ENCODE data around the gene DPP6.

DPP6 gene

GRCh38 chr7:154777908-154778307, 725.7 kb downstream of the DPP6 start:
- no peaks in the 10 kb centered on the region for H3K4me1 ChIP-seq (ENCODE audit: control insufficient read depth in 1 of 2, insufficient read depth in 2 of 2, low read length in 2 of 2)
- H3K27ac ChIP-seq (ENCODE audit: low read depth, low read length): no peak overlapping the region
- no peak overlapping the region for H3K4me3 ChIP-seq (ENCODE audit: low read depth in 1 of 2, low read length in 2 of 2)
- H3K27me3 ChIP-seq (ENCODE audit: control insufficient read depth in 1 of 2, insufficient read depth in 2 of 2, low read length in 2 of 2): no peaks in the 10 kb centered on the region
- no peaks in the 10 kb centered on the region for H3K9me3 ChIP-seq (ENCODE audit: control insufficient read depth in 1 of 2, low read length in 2 of 2)
- no peak overlapping the region for H3K9ac ChIP-seq (ENCODE audit: low read depth in 1 of 2, low read length in 2 of 2)
- H3K36me3 ChIP-seq (ENCODE audit: control insufficient read depth in 1 of 2, insufficient read depth in 2 of 2, low read length in 2 of 2): no peaks in the 10 kb centered on the region

GRCh38 chr7:154781369-154782303, 729.4 kb downstream of the DPP6 start:
- Histone ChIP-seq H3K9me3 (ENCODE audit: control insufficient read depth in 1 of 2, low read length in 2 of 2) (no peaks in the 10 kb centered on the region), H3K36me3 (ENCODE audit: control insufficient read depth in 1 of 2, insufficient read depth in 2 of 2, low read length in 2 of 2) (no peaks in the 10 kb centered on the region), H3K9ac (ENCODE audit: low read depth in 1 of 2, low read length in 2 of 2) (no peak overlapping the region), H3K27me3 (ENCODE audit: control insufficient read depth in 1 of 2, insufficient read depth in 2 of 2, low read length in 2 of 2) (no peaks in the 10 kb centered on the region), H3K4me1 (ENCODE audit: control insufficient read depth in 1 of 2, insufficient read depth in 2 of 2, low read length in 2 of 2) (no peaks in the 10 kb centered on the region), H3K4me3 (ENCODE audit: low read depth in 1 of 2, low read length in 2 of 2) (no peak overlapping the region), H3K27ac (ENCODE audit: low read depth, low read length) (no peak overlapping the region)

GRCh38 chr7:154783281-154783909, 731.2 kb downstream of the DPP6 start:
- Histone ChIP-seq H3K4me1 (ENCODE audit: control insufficient read depth in 1 of 2, insufficient read depth in 2 of 2, low read length in 2 of 2) (no peaks in the 10 kb centered on the region), H3K9me3 (ENCODE audit: control insufficient read depth in 1 of 2, low read length in 2 of 2) (no peaks in the 10 kb centered on the region), H3K9ac (ENCODE audit: low read depth in 1 of 2, low read length in 2 of 2) (no peak overlapping the region), H3K4me3 (ENCODE audit: low read depth in 1 of 2, low read length in 2 of 2) (no peak overlapping the region), H3K27ac (ENCODE audit: low read depth, low read length) (no peak overlapping the region), H3K27me3 (ENCODE audit: control insufficient read depth in 1 of 2, insufficient read depth in 2 of 2, low read length in 2 of 2) (no peaks in the 10 kb centered on the region), H3K36me3 (ENCODE audit: control insufficient read depth in 1 of 2, insufficient read depth in 2 of 2, low read length in 2 of 2) (no peaks in the 10 kb centered on the region)

- H3K9me3 ChIP-seq (ENCODE audit: control insufficient read depth in 1 of 2, low read length in 2 of 2): no peaks in the 10 kb centered on the region
- H3K36me3 ChIP-seq (ENCODE audit: control insufficient read depth in 1 of 2, insufficient read depth in 2 of 2, low read length in 2 of 2): no peaks in the 10 kb centered on the region
- no peak overlapping the region for H3K4me3 ChIP-seq (ENCODE audit: low read depth in 1 of 2, low read length in 2 of 2)
- H3K27me3 ChIP-seq (ENCODE audit: control insufficient read depth in 1 of 2, insufficient read depth in 2 of 2, low read length in 2 of 2): no peaks in the 10 kb centered on the region
- no peak overlapping the region for H3K27ac ChIP-seq (ENCODE audit: low read depth, low read length)
- H3K9ac ChIP-seq (ENCODE audit: low read depth in 1 of 2, low read length in 2 of 2): no peak overlapping the region
- H3K4me1 ChIP-seq (ENCODE audit: control insufficient read depth in 1 of 2, insufficient read depth in 2 of 2, low read length in 2 of 2): no peaks in the 10 kb centered on the region
Observed at GRCh38 chr7:154785898-154786297, 733.7 kb downstream of the DPP6 start.

- Histone ChIP-seq H3K27ac (ENCODE audit: low read depth, low read length) (no peak overlapping the region), H3K4me3 (ENCODE audit: low read depth in 1 of 2, low read length in 2 of 2) (no peak overlapping the region), H3K27me3 (ENCODE audit: control insufficient read depth in 1 of 2, insufficient read depth in 2 of 2, low read length in 2 of 2) (no peaks in the 10 kb centered on the region), H3K9me3 (ENCODE audit: control insufficient read depth in 1 of 2, low read length in 2 of 2) (no peaks in the 10 kb centered on the region), H3K4me1 (ENCODE audit: control insufficient read depth in 1 of 2, insufficient read depth in 2 of 2, low read length in 2 of 2) (no peaks in the 10 kb centered on the region), H3K36me3 (ENCODE audit: control insufficient read depth in 1 of 2, insufficient read depth in 2 of 2, low read length in 2 of 2) (no peaks in the 10 kb centered on the region), H3K9ac (ENCODE audit: low read depth in 1 of 2, low read length in 2 of 2) (no peak overlapping the region)
Observed at GRCh38 chr7:154789404-154789803, 737.2 kb downstream of the DPP6 start.

GRCh38 chr7:154791611-154792010, 739.4 kb downstream of the DPP6 start:
- Histone ChIP-seq H3K4me1 (ENCODE audit: control insufficient read depth in 1 of 2, insufficient read depth in 2 of 2, low read length in 2 of 2) (no peaks in the 10 kb centered on the region), H3K36me3 (ENCODE audit: control insufficient read depth in 1 of 2, insufficient read depth in 2 of 2, low read length in 2 of 2) (no peaks in the 10 kb centered on the region), H3K27me3 (ENCODE audit: control insufficient read depth in 1 of 2, insufficient read depth in 2 of 2, low read length in 2 of 2) (no peaks in the 10 kb centered on the region), H3K9ac (ENCODE audit: low read depth in 1 of 2, low read length in 2 of 2) (no peak overlapping the region), H3K27ac (ENCODE audit: low read depth, low read length) (no peak overlapping the region), H3K9me3 (ENCODE audit: control insufficient read depth in 1 of 2, low read length in 2 of 2) (no peaks in the 10 kb centered on the region), H3K4me3 (ENCODE audit: low read depth in 1 of 2, low read length in 2 of 2) (no peak overlapping the region)

GRCh38 chr7:154792436-154793055, 740.3 kb downstream of the DPP6 start:
- Histone ChIP-seq H3K4me3 (ENCODE audit: low read depth in 1 of 2, low read length in 2 of 2) (no peak overlapping the region), H3K4me1 (ENCODE audit: control insufficient read depth in 1 of 2, insufficient read depth in 2 of 2, low read length in 2 of 2) (no peaks in the 10 kb centered on the region), H3K9ac (ENCODE audit: low read depth in 1 of 2, low read length in 2 of 2) (no peak overlapping the region), H3K9me3 (ENCODE audit: control insufficient read depth in 1 of 2, low read length in 2 of 2) (no peaks in the 10 kb centered on the region), H3K27ac (ENCODE audit: low read depth, low read length) (no peak overlapping the region), H3K36me3 (ENCODE audit: control insufficient read depth in 1 of 2, insufficient read depth in 2 of 2, low read length in 2 of 2) (no peaks in the 10 kb centered on the region), H3K27me3 (ENCODE audit: control insufficient read depth in 1 of 2, insufficient read depth in 2 of 2, low read length in 2 of 2) (no peaks in the 10 kb centered on the region)

- no peak overlapping the region for H3K4me3 ChIP-seq (ENCODE audit: low read depth in 1 of 2, low read length in 2 of 2)
- no peak overlapping the region for H3K9ac ChIP-seq (ENCODE audit: low read depth in 1 of 2, low read length in 2 of 2)
- no peaks in the 10 kb centered on the region for H3K4me1 ChIP-seq (ENCODE audit: control insufficient read depth in 1 of 2, insufficient read depth in 2 of 2, low read length in 2 of 2)
- no peak overlapping the region for H3K27ac ChIP-seq (ENCODE audit: low read depth, low read length)
- no peaks in the 10 kb centered on the region for H3K36me3 ChIP-seq (ENCODE audit: control insufficient read depth in 1 of 2, insufficient read depth in 2 of 2, low read length in 2 of 2)
- no peaks in the 10 kb centered on the region for H3K27me3 ChIP-seq (ENCODE audit: control insufficient read depth in 1 of 2, insufficient read depth in 2 of 2, low read length in 2 of 2)
- H3K9me3 ChIP-seq (ENCODE audit: control insufficient read depth in 1 of 2, low read length in 2 of 2): no peaks in the 10 kb centered on the region
Observed at GRCh38 chr7:154794147-154794780, 742.1 kb downstream of the DPP6 start.

GRCh38 chr7:154795014-154795413, 742.8 kb downstream of the DPP6 start:
- Histone ChIP-seq H3K36me3 (ENCODE audit: control insufficient read depth in 1 of 2, insufficient read depth in 2 of 2, low read length in 2 of 2) (no peaks in the 10 kb centered on the region), H3K9me3 (ENCODE audit: control insufficient read depth in 1 of 2, low read length in 2 of 2) (no peaks in the 10 kb centered on the region), H3K4me1 (ENCODE audit: control insufficient read depth in 1 of 2, insufficient read depth in 2 of 2, low read length in 2 of 2) (no peaks in the 10 kb centered on the region), H3K9ac (ENCODE audit: low read depth in 1 of 2, low read length in 2 of 2) (no peak overlapping the region), H3K27ac (ENCODE audit: low read depth, low read length) (no peak overlapping the region), H3K27me3 (ENCODE audit: control insufficient read depth in 1 of 2, insufficient read depth in 2 of 2, low read length in 2 of 2) (no peaks in the 10 kb centered on the region), H3K4me3 (ENCODE audit: low read depth in 1 of 2, low read length in 2 of 2) (no peak overlapping the region)

- Histone ChIP-seq H3K4me3 (ENCODE audit: low read depth in 1 of 2, low read length in 2 of 2) (no peak overlapping the region), H3K9me3 (ENCODE audit: control insufficient read depth in 1 of 2, low read length in 2 of 2) (no peaks in the 10 kb centered on the region), H3K27ac (ENCODE audit: low read depth, low read length) (no peak overlapping the region), H3K36me3 (ENCODE audit: control insufficient read depth in 1 of 2, insufficient read depth in 2 of 2, low read length in 2 of 2) (no peaks in the 10 kb centered on the region), H3K4me1 (ENCODE audit: control insufficient read depth in 1 of 2, insufficient read depth in 2 of 2, low read length in 2 of 2) (no peaks in the 10 kb centered on the region), H3K27me3 (ENCODE audit: control insufficient read depth in 1 of 2, insufficient read depth in 2 of 2, low read length in 2 of 2) (no peaks in the 10 kb centered on the region), H3K9ac (ENCODE audit: low read depth in 1 of 2, low read length in 2 of 2) (no peak overlapping the region)
Observed at GRCh38 chr7:154795437-154795836, 743.2 kb downstream of the DPP6 start.
